Amygdala (tissue), 56 donors: ENCODE results near the gene C17orf100.
"Not testable (repeated sequence)": the region's sequence is repeated elsewhere in the genome, so short reads cannot be mapped to it uniquely, and the experiment has no call there.

Source experiments
- DNase-seq, 56 donors: peaks; one replicate each; lab custom pipeline; 2025; lab: John Stamatoyannopoulos, UW

Gene C17orf100

GRCh38 chr17:6684881-6685767 lies 33.6 kb downstream of the C17orf100 start:
- no peak for DNase-seq

GRCh38 chr17:6686026-6686425 lies 34.5 kb downstream of the C17orf100 start:
- DNase-seq: no peak

GRCh38 chr17:6688944-6689343 lies 37.4 kb downstream of the C17orf100 start:
- no peak for DNase-seq

GRCh38 chr17:6690641-6691040 lies 39.1 kb downstream of the C17orf100 start:
- DNase-seq: no peak

- no peak for DNase-seq
Measured at GRCh38 chr17:6691546-6691945, 40.0 kb downstream of the C17orf100 start.

- not testable (repeated sequence) for DNase-seq
Measured at GRCh38 chr17:6691958-6692357, 40.4 kb downstream of the C17orf100 start.

- DNase-seq: no peak
Measured at GRCh38 chr17:6695051-6695450, 43.5 kb downstream of the C17orf100 start.

GRCh38 chr17:6695565-6695964 lies 44.0 kb downstream of the C17orf100 start:
- DNase-seq: no peak

GRCh38 chr17:6696906-6697305 lies 45.3 kb downstream of the C17orf100 start:
- DNase-seq: no peak

- no peak for DNase-seq
Measured at GRCh38 chr17:6698004-6698403, 46.4 kb downstream of the C17orf100 start.

- DNase-seq: no peak
Measured at GRCh38 chr17:6699997-6700947, 48.7 kb downstream of the C17orf100 start.

GRCh38 chr17:6700948-6701307 lies 49.4 kb downstream of the C17orf100 start:
- DNase-seq: no peak

- no peak for DNase-seq
Measured at GRCh38 chr17:6701719-6702118, 50.2 kb downstream of the C17orf100 start.

- DNase-seq: no peak
Measured at GRCh38 chr17:6702567-6703215, 51.1 kb downstream of the C17orf100 start.
